ENCODE data around the gene HELZ2.

The HELZ2 gene

GRCh38 chr20:63539441-63540370, 34.3 kb downstream of the HELZ2 start:
- no peak for DNase-seq (ENCODE audit: low read depth in 2 of 3, low spot score in 2 of 3)

GRCh38 chr20:63539092-63539430, 35.0 kb downstream of the HELZ2 start:
- DNase-seq (ENCODE audit: low read depth in 2 of 3, low spot score in 2 of 3) = no peak

- no peak for DNase-seq (ENCODE audit: low read depth in 2 of 3, low spot score in 2 of 3)
Measured at GRCh38 chr20:63538204-63539091, 35.6 kb downstream of the HELZ2 start.

GRCh38 chr20:63537525-63538203, 36.4 kb downstream of the HELZ2 start:
- peak; percentile 90 to 92 (median 91) for DNase-seq (ENCODE audit: low read depth in 2 of 3, low spot score in 2 of 3)

GRCh38 chr20:63536997-63537524, 37.0 kb downstream of the HELZ2 start, which contains the start of gene PTK6:
Gene PTK6, minus strand, starts transcription at chr20:63537376. Its CDS starts 62 bp downstream, at chr20:63537314.
- DNase-seq (ENCODE audit: low read depth in 2 of 3, low spot score in 2 of 3) = no peak

GRCh38 chr20:63536241-63536977, 37.6 kb downstream of the HELZ2 start:
- DNase-seq (ENCODE audit: low read depth in 2 of 3, low spot score in 2 of 3) = no peak

- DNase-seq (ENCODE audit: low read depth in 2 of 3, low spot score in 2 of 3) = no peak
Measured at GRCh38 chr20:63534831-63535651, 39.0 kb downstream of the HELZ2 start.

- DNase-seq (ENCODE audit: low read depth in 2 of 3, low spot score in 2 of 3) = no peak
Measured at GRCh38 chr20:63534427-63534830, 39.6 kb downstream of the HELZ2 start.

GRCh38 chr20:63533871-63534393, 40.1 kb downstream of the HELZ2 start:
- no peak for DNase-seq (ENCODE audit: low read depth in 2 of 3, low spot score in 2 of 3)

- DNase-seq (ENCODE audit: low read depth in 2 of 3, low spot score in 2 of 3) = no peak
Measured at GRCh38 chr20:63533388-63533787, 40.7 kb downstream of the HELZ2 start.

- DNase-seq (ENCODE audit: low read depth in 2 of 3, low spot score in 2 of 3) = no peak
Measured at GRCh38 chr20:63532449-63532971, 41.5 kb downstream of the HELZ2 start.

- DNase-seq (ENCODE audit: low read depth in 2 of 3, low spot score in 2 of 3) = no peak
Measured at GRCh38 chr20:63531686-63532448, 42.2 kb downstream of the HELZ2 start.

- DNase-seq (ENCODE audit: low read depth in 2 of 3, low spot score in 2 of 3) = no peak
Measured at GRCh38 chr20:63530788-63531160, 43.3 kb downstream of the HELZ2 start.

- no peak for DNase-seq (ENCODE audit: low read depth in 2 of 3, low spot score in 2 of 3)
Measured at GRCh38 chr20:63529861-63530787, 43.9 kb downstream of the HELZ2 start.

- no peak for DNase-seq (ENCODE audit: low read depth in 2 of 3, low spot score in 2 of 3)
Measured at GRCh38 chr20:63529180-63529860, 44.7 kb downstream of the HELZ2 start.

- no peak for DNase-seq (ENCODE audit: low read depth in 2 of 3, low spot score in 2 of 3)
Measured at GRCh38 chr20:63527184-63527583, 46.9 kb downstream of the HELZ2 start.

GRCh38 chr20:63525971-63526370, 48.1 kb downstream of the HELZ2 start:
- DNase-seq (ENCODE audit: low read depth in 2 of 3, low spot score in 2 of 3) = no peak

Measured in activated CD8-positive, alpha-beta memory T cell treated with anti-CD3 and anti-CD28 coated beads for 48 hours (primary cell).